Measurements from ENCODE around the gene QRSL1. TPM values are rescaled to one million over a fixed set of nuclear protein-coding genes. Genes with fewer than 3 reads are reported as not detected.

Gene QRSL1
- polyA plus RNA-seq, 1 donor from 2014 or later, result 20.0 TPM

GRCh38 chr6:106637717-106638341 lies 8.5 kb downstream of the QRSL1 start:
- H4K20me1 ChIP-seq (ENCODE audit: insufficient read depth), result no peaks in the 10 kb centered on the region
- no peak overlapping the region for H3K4me3 ChIP-seq (ENCODE audit: low read length)
- no peak overlapping the region for H3K27ac ChIP-seq (ENCODE audit: low read length)
- no peak for TF ChIP-seq RAD21 (conservative IDR thresholded peaks at IDR 0.05)
- no peak for TF ChIP-seq EZH2 (IDR thresholded peaks at IDR 0.05; ENCODE audit: borderline replicate concordance, insufficient read depth, low read length, poor library complexity, severe bottlenecking)
- TF ChIP-seq SMC3 (conservative IDR thresholded peaks at IDR 0.05; ENCODE audit: poor library complexity), result no peak
- TF ChIP-seq MXI1 (conservative IDR thresholded peaks at IDR 0.05; ENCODE audit: poor library complexity, severe bottlenecking), result no peak
- no peaks in the 10 kb centered on the region for H3K9me2 ChIP-seq (ENCODE audit: insufficient read depth, low read length)
- H3K36me3 ChIP-seq (ENCODE audit: insufficient read depth, low read length), result no peaks in the 10 kb centered on the region
- no peaks in the 10 kb centered on the region for H3K27me3 ChIP-seq (ENCODE audit: insufficient read depth, low read depth, low read length)
- H3K79me2 ChIP-seq (replicated peaks; ENCODE audit: insufficient read depth, low read length), result peaks cover 8% of the 10 kb centered on the region
- H3K9ac ChIP-seq (ENCODE audit: low read length), result no peak overlapping the region
- H2AFZ ChIP-seq (ENCODE audit: low read depth, low read length), result no peak overlapping the region
- no peaks in the 10 kb centered on the region for H3F3A ChIP-seq (ENCODE audit: insufficient read depth, low read length, poor library complexity, severe bottlenecking)
- H3K9me3 ChIP-seq (ENCODE audit: low read length), result no peaks in the 10 kb centered on the region
- no peak overlapping the region for H3K4me2 ChIP-seq (ENCODE audit: low read length)

GRCh38 chr6:106639812-106640211 lies 10.4 kb downstream of the QRSL1 start:
- TF ChIP-seq CTCF (IDR thresholded peaks at IDR 0.05; ENCODE audit: poor library complexity, severe bottlenecking), result no peak

GRCh38 chr6:106642476-106642875 lies 13.1 kb downstream of the QRSL1 start:
- H3K4me2 ChIP-seq (ENCODE audit: low read length), result no peak overlapping the region
- no peaks in the 10 kb centered on the region for H4K20me1 ChIP-seq (ENCODE audit: insufficient read depth)
- H2AFZ ChIP-seq (ENCODE audit: low read depth, low read length), result no peak overlapping the region
- no peaks in the 10 kb centered on the region for H3K9me2 ChIP-seq (ENCODE audit: insufficient read depth, low read length)
- no peaks in the 10 kb centered on the region for H3K36me3 ChIP-seq (ENCODE audit: insufficient read depth, low read length)
- H3K9me3 ChIP-seq (ENCODE audit: low read length), result no peaks in the 10 kb centered on the region
- no peak overlapping the region for H3K9ac ChIP-seq (ENCODE audit: low read length)
- no peak overlapping the region for H3K27ac ChIP-seq (ENCODE audit: low read length)
- H3F3A ChIP-seq (ENCODE audit: insufficient read depth, low read length, poor library complexity, severe bottlenecking), result no peaks in the 10 kb centered on the region
- H3K4me3 ChIP-seq (ENCODE audit: low read length), result no peak overlapping the region
- TF ChIP-seq POLR2AphosphoS5 (IDR thresholded peaks at IDR 0.05) (no peak), SMC3 (conservative IDR thresholded peaks at IDR 0.05; ENCODE audit: poor library complexity) (no peak), TAF1 (IDR thresholded peaks at IDR 0.05; ENCODE audit: low read depth) (no peak), RAD21 (conservative IDR thresholded peaks at IDR 0.05) (no peak)
- no peaks in the 10 kb centered on the region for H3K27me3 ChIP-seq (ENCODE audit: insufficient read depth, low read depth, low read length)
- no peaks in the 10 kb centered on the region for H3K79me2 ChIP-seq (replicated peaks; ENCODE audit: insufficient read depth, low read length)

More at GRCh38 chr6:106639812-106640211, 10.4 kb downstream of the QRSL1 start:
- Histone ChIP-seq H3K27me3 (ENCODE audit: insufficient read depth, low read depth, low read length) (no peaks in the 10 kb centered on the region), H3K79me2 (replicated peaks; ENCODE audit: insufficient read depth, low read length) (peaks cover 5% of the 10 kb centered on the region), H3K9me3 (ENCODE audit: low read length) (no peaks in the 10 kb centered on the region), H2AFZ (ENCODE audit: low read depth, low read length) (no peak overlapping the region), H3K4me3 (ENCODE audit: low read length) (no peak overlapping the region), H3K36me3 (ENCODE audit: insufficient read depth, low read length) (no peaks in the 10 kb centered on the region), H4K20me1 (ENCODE audit: insufficient read depth) (no peaks in the 10 kb centered on the region), H3F3A (ENCODE audit: insufficient read depth, low read length, poor library complexity, severe bottlenecking) (no peaks in the 10 kb centered on the region), H3K4me2 (ENCODE audit: low read length) (no peak overlapping the region), H3K9me2 (ENCODE audit: insufficient read depth, low read length) (no peaks in the 10 kb centered on the region), H3K27ac (ENCODE audit: low read length) (no peak overlapping the region), H3K9ac (ENCODE audit: low read length) (no peak overlapping the region)

- TF ChIP-seq EZH2 (IDR thresholded peaks at IDR 0.05; ENCODE audit: borderline replicate concordance, insufficient read depth, low read length, poor library complexity, severe bottlenecking) (no peak), MXI1 (conservative IDR thresholded peaks at IDR 0.05; ENCODE audit: poor library complexity, severe bottlenecking) (no peak), CTCF (IDR thresholded peaks at IDR 0.05; ENCODE audit: poor library complexity, severe bottlenecking) (no peak)
- H3F3A ChIP-seq (ENCODE audit: insufficient read depth, low read length, poor library complexity, severe bottlenecking), result no peaks in the 10 kb centered on the region
- H4K20me1 ChIP-seq (ENCODE audit: insufficient read depth), result no peaks in the 10 kb centered on the region
- no peaks in the 10 kb centered on the region for H3K27me3 ChIP-seq (ENCODE audit: insufficient read depth, low read depth, low read length)
- no peaks in the 10 kb centered on the region for H3K9me2 ChIP-seq (ENCODE audit: insufficient read depth, low read length)
- H2AFZ ChIP-seq (ENCODE audit: low read depth, low read length), result no peak overlapping the region
- no peaks in the 10 kb centered on the region for H3K79me2 ChIP-seq (replicated peaks; ENCODE audit: insufficient read depth, low read length)
- no peaks in the 10 kb centered on the region for H3K9me3 ChIP-seq (ENCODE audit: low read length)
- H3K9ac ChIP-seq (ENCODE audit: low read length), result no peak overlapping the region
- H3K27ac ChIP-seq (ENCODE audit: low read length), result no peak overlapping the region
- H3K4me3 ChIP-seq (ENCODE audit: low read length), result no peak overlapping the region
- no peak overlapping the region for H3K4me2 ChIP-seq (ENCODE audit: low read length)
- no peaks in the 10 kb centered on the region for H3K36me3 ChIP-seq (ENCODE audit: insufficient read depth, low read length)
Observed at GRCh38 chr6:106643061-106643460, 13.7 kb downstream of the QRSL1 start.

Data from neural cell (in vitro differentiated cells).